Activated T-cell treated with anti-CD3 and anti-CD28 coated beads for 24 hours (primary cell): ENCODE data around the gene METTL3.
"Not testable (repeated sequence)": the region's sequence is repeated elsewhere in the genome, so short reads cannot be mapped to it uniquely, and the experiment has no call there.

Source experiments
- DNase-seq: peaks from one replicate; pipeline ENCODE4 v3.0.0-alpha.2; 2020; ENCODE audit warnings: low read depth

METTL3 gene

GRCh38 chr14:21510735-21511657 lies at the start of gene METTL3:
Gene METTL3 (minus strand): TSS chr14:21511340. CDS start chr14:21511223, 117 bp downstream.
- peak; percentile 90 for DNase-seq

GRCh38 chr14:21558703-21559170 lies 47.6 kb upstream of the METTL3 start:
- no peak for DNase-seq

- peak; percentile 72 for DNase-seq
Observed at GRCh38 chr14:21557084-21557901, 46.2 kb upstream of the METTL3 start.

- DNase-seq = no peak
Observed at GRCh38 chr14:21556378-21557083, 45.4 kb upstream of the METTL3 start.

- no peak for DNase-seq
Observed at GRCh38 chr14:21553266-21553665, 42.1 kb upstream of the METTL3 start.

GRCh38 chr14:21544588-21544987 lies 33.4 kb upstream of the METTL3 start:
- not testable (repeated sequence) for DNase-seq

GRCh38 chr14:21543963-21544362 lies 32.8 kb upstream of the METTL3 start:
- no peak for DNase-seq

GRCh38 chr14:21543521-21543960 lies 32.4 kb upstream of the METTL3 start:
- DNase-seq = no peak

- DNase-seq = no peak
Observed at GRCh38 chr14:21541413-21542074, 30.4 kb upstream of the METTL3 start.

GRCh38 chr14:21539189-21539940 lies 28.2 kb upstream of the METTL3 start:
- DNase-seq = no peak

GRCh38 chr14:21537090-21537424 lies 25.9 kb upstream of the METTL3 start:
- no peak for DNase-seq

- DNase-seq = no peak
Observed at GRCh38 chr14:21536418-21537089, 25.4 kb upstream of the METTL3 start.

- no peak for DNase-seq
Observed at GRCh38 chr14:21535545-21536417, 24.6 kb upstream of the METTL3 start.

GRCh38 chr14:21534576-21534975 lies 23.4 kb upstream of the METTL3 start:
- DNase-seq = no peak

- DNase-seq = no peak
Observed at GRCh38 chr14:21533294-21533693, 22.2 kb upstream of the METTL3 start.

GRCh38 chr14:21529515-21529914 lies 18.4 kb upstream of the METTL3 start:
- DNase-seq = no peak

GRCh38 chr14:21528381-21529348 lies 17.5 kb upstream of the METTL3 start:
- no peak for DNase-seq

GRCh38 chr14:21527318-21527679 lies 16.2 kb upstream of the METTL3 start:
- no peak for DNase-seq
